ENCODE data around the gene MYBPC3.
"Not testable (repeated sequence)": the region's sequence is repeated elsewhere in the genome, so short reads cannot be mapped to it uniquely, and the experiment has no call there.

Gene MYBPC3

DNA sequence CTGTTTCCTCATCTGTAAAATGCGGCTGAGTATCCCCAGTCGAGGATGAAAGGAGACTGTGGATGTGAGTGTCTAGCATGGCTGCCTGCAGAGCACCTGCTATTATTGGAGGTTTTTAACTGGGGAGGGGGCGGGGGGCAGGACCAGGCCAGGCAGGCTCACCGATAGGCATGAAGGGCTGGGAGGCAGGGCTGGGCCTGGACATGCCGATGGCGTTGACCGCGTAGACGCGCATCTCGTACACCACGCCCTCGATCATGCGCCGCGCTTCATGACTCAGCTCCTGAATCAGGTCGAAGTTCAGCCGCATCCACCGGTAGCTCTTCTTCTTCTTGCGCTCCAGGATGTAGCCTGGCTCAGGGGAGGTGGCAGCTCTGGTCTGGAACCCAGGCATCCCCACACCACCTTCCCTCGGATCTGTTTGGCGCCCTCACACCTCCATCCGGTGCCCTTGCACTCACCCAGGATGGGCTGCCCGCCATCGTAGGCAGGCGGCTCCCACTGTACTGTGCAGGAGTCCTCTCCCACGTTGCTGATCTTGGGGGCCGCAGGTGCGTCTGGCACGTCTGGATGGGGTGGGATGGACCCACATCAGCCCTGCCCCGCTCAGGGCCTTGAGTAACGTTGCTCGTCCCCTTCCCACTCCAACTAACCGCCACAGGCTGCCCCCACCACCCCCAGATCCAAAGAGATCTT lies 15.1 kb downstream of the MYBPC3 start:
- Histone ChIP-seq H3K36me3 (ENCODE audit: control insufficient read depth, insufficient read depth, low read length) (no peaks in the 10 kb centered on the region), H3K4me3 (replicated peaks; ENCODE audit: low read depth, low read length) (no peak overlapping the region), H3K27me3 (replicated peaks; ENCODE audit: control insufficient read depth, insufficient read depth, low read length) (no peaks in the 10 kb centered on the region)
- DNase-seq (ENCODE audit: extremely low read depth, insufficient read length): no peak
- TF ChIP-seq, protein P1, sequence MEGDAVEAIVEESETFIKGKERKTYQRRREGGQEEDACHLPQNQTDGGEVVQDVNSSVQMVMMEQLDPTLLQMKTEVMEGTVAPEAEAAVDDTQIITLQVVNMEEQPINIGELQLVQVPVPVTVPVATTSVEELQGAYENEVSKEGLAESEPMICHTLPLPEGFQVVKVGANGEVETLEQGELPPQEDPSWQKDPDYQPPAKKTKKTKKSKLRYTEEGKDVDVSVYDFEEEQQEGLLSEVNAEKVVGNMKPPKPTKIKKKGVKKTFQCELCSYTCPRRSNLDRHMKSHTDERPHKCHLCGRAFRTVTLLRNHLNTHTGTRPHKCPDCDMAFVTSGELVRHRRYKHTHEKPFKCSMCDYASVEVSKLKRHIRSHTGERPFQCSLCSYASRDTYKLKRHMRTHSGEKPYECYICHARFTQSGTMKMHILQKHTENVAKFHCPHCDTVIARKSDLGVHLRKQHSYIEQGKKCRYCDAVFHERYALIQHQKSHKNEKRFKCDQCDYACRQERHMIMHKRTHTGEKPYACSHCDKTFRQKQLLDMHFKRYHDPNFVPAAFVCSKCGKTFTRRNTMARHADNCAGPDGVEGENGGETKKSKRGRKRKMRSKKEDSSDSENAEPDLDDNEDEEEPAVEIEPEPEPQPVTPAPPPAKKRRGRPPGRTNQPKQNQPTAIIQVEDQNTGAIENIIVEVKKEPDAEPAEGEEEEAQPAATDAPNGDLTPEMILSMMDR (IDR thresholded peaks at IDR 0.05; ENCODE audit: insufficient read depth, low read length, poor library complexity, severe bottlenecking): no peak

GRCh38 chr11:47336595-47336994 lies 15.9 kb downstream of the MYBPC3 start:
- Histone ChIP-seq H3K27me3 (replicated peaks; ENCODE audit: control insufficient read depth, insufficient read depth, low read length) (no peaks in the 10 kb centered on the region), H3K4me3 (replicated peaks; ENCODE audit: low read depth, low read length) (no peak overlapping the region), H3K36me3 (ENCODE audit: control insufficient read depth, insufficient read depth, low read length) (no peaks in the 10 kb centered on the region; the same call in 1 of the 2 replicates)
- TF ChIP-seq, protein P1 (IDR thresholded peaks at IDR 0.05; ENCODE audit: insufficient read depth, low read length, poor library complexity, severe bottlenecking): no peak
- DNase-seq (ENCODE audit: extremely low read depth, insufficient read length): no peak

DNA sequence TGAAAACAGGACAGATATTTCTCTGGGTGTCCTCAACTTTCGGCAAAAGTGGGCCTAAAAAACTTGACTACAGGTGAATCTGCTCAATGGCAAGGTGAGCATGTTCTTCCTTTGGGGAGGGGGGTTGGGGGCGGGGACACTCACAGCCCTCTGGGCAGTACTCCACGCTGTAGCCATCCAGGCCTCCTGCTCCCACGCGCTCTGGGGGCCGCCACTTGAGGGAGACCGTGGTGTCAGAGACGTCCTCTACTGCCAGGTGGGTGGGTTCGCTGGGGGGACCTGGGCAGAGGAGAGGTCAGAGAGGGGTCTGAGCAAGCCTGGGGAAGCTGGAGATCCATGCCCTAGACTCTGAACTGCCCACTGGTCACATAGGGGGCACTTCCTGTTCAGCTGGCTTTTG lies 16.8 kb downstream of the MYBPC3 start:
- TF ChIP-seq, protein P1 (IDR thresholded peaks at IDR 0.05; ENCODE audit: insufficient read depth, low read length, poor library complexity, severe bottlenecking): no peak

DNA sequence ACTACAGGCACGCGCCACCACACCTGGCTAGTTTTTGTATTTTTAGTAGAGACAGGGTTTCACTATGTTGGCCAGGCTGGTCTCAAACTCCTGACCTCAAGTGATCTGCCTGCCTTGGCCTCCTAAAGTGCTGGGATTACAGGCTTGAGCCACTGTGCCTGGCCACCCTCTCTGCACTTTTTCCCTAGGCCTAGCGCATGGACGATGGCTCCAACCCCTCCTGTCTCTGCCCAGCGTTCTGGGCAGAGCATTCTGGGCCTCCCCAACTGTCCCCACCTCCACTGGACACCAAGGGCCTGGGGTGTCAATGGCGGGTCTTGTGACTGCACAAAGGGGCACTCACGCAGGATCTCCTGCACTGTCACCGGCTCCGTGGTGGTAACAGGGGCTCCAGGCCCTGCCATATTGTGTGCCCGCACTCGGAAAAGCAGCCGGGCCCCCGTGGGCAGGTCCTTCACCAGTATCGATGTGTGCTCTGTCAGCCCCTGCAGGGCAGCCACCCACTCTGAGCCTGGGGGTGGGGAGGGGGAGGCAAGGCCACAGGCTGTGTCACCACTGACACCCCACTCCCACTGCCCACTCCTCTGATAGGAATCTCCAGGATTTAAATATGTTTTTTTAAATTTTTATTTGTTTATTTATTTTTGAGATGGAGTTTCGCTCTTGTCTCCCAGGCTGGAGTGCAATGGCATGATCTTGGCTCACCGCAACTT lies 17.6 kb downstream of the MYBPC3 start:
- H3K36me3 ChIP-seq (ENCODE audit: control insufficient read depth, insufficient read depth, low read length); DNase-seq (ENCODE audit: extremely low read depth, insufficient read length); H3K4me3 ChIP-seq (replicated peaks; ENCODE audit: low read depth, low read length); H3K27me3 ChIP-seq (replicated peaks; ENCODE audit: control insufficient read depth, insufficient read depth, low read length): not testable (repeated sequence)

More for the DNA sequence above, 16.8 kb downstream of the MYBPC3 start:
- no peaks in the 10 kb centered on the region; the same call in 1 of the 2 replicates for H3K36me3 ChIP-seq (ENCODE audit: control insufficient read depth, insufficient read depth, low read length)
- H3K4me3 ChIP-seq (replicated peaks; ENCODE audit: low read depth, low read length): no peak overlapping the region
- no peaks in the 10 kb centered on the region for H3K27me3 ChIP-seq (replicated peaks; ENCODE audit: control insufficient read depth, insufficient read depth, low read length)
- no peak for DNase-seq (ENCODE audit: extremely low read depth, insufficient read length)

GRCh38 chr11:47333886-47334443 lies 18.5 kb downstream of the MYBPC3 start:
- Histone ChIP-seq H3K27me3 (replicated peaks; ENCODE audit: control insufficient read depth, insufficient read depth, low read length) (no peaks in the 10 kb centered on the region), H3K4me3 (replicated peaks; ENCODE audit: low read depth, low read length) (no peak overlapping the region), H3K36me3 (ENCODE audit: control insufficient read depth, insufficient read depth, low read length) (peaks cover 5% of the 10 kb centered on the region)
- no peak for DNase-seq (ENCODE audit: extremely low read depth, insufficient read length)
- TF ChIP-seq, protein P1 (IDR thresholded peaks at IDR 0.05; ENCODE audit: insufficient read depth, low read length, poor library complexity, severe bottlenecking): no peak

- no peak for DNase-seq (ENCODE audit: extremely low read depth, insufficient read length)
- Histone ChIP-seq H3K27me3 (replicated peaks; ENCODE audit: control insufficient read depth, insufficient read depth, low read length) (no peaks in the 10 kb centered on the region), H3K36me3 (ENCODE audit: control insufficient read depth, insufficient read depth, low read length) (peaks cover 7% of the 10 kb centered on the region), H3K4me3 (replicated peaks; ENCODE audit: low read depth, low read length) (no peak overlapping the region)
- TF ChIP-seq, protein P1 (IDR thresholded peaks at IDR 0.05; ENCODE audit: insufficient read depth, low read length, poor library complexity, severe bottlenecking): no peak
Measured at GRCh38 chr11:47333526-47333845, 19.0 kb downstream of the MYBPC3 start.
